ENCODE data around the gene NPFFR1.
A peak's percentile ranks its signal among the peaks of the same experiment; 100 is the strongest.
"Not testable (repeated sequence)": the region's sequence is repeated elsewhere in the genome, so short reads cannot be mapped to it uniquely, and the experiment has no call there.

NPFFR1 gene

GRCh38 chr10:70241081-70241480, 42.7 kb downstream of the NPFFR1 start:
- H3K27ac Mint-ChIP-seq, result no peak overlapping the region
- no peak overlapping the region for H3K4me3 Mint-ChIP-seq
- DNase-seq (ENCODE audit: low spot score in 2 of 2) (no peak), ATAC-seq (ENCODE audit: low read depth) (no peak)
- H3K27me3 Mint-ChIP-seq, result peaks cover 4% of the 10 kb centered on the region
- peaks cover 3% of the 10 kb centered on the region for H3K4me1 Mint-ChIP-seq
- H3K36me3 Mint-ChIP-seq, result no peaks in the 10 kb centered on the region
- no peaks in the 10 kb centered on the region for H3K9me3 Mint-ChIP-seq

GRCh38 chr10:70239986-70240385, 43.8 kb downstream of the NPFFR1 start:
- ATAC-seq (ENCODE audit: low read depth); H3K4me1 Mint-ChIP-seq; H3K9me3 Mint-ChIP-seq; H3K36me3 Mint-ChIP-seq; H3K27me3 Mint-ChIP-seq; H3K4me3 Mint-ChIP-seq; DNase-seq (ENCODE audit: low spot score in 2 of 2); H3K27ac Mint-ChIP-seq: not testable (repeated sequence)

- H3K27me3 Mint-ChIP-seq, H3K36me3 Mint-ChIP-seq, H3K4me3 Mint-ChIP-seq: not testable (repeated sequence)
Measured at GRCh38 chr10:70239077-70239976, 44.5 kb downstream of the NPFFR1 start.

GRCh38 chr10:70237958-70238536, 45.8 kb downstream of the NPFFR1 start:
- not testable (repeated sequence) for H3K27me3 Mint-ChIP-seq; H3K36me3 Mint-ChIP-seq; H3K9me3 Mint-ChIP-seq; H3K27ac Mint-ChIP-seq; ATAC-seq (ENCODE audit: low read depth); H3K4me3 Mint-ChIP-seq; H3K4me1 Mint-ChIP-seq; DNase-seq (ENCODE audit: low spot score in 2 of 2)

More at GRCh38 chr10:70239077-70239976, 44.5 kb downstream of the NPFFR1 start:
- DNase-seq (ENCODE audit: low spot score in 2 of 2); H3K9me3 Mint-ChIP-seq; H3K27ac Mint-ChIP-seq; ATAC-seq (ENCODE audit: low read depth); H3K4me1 Mint-ChIP-seq: not testable (repeated sequence)

GRCh38 chr10:70234668-70235447, 48.9 kb downstream of the NPFFR1 start:
- H3K4me1 Mint-ChIP-seq, result peaks cover 3% of the 10 kb centered on the region
- H3K27ac Mint-ChIP-seq, result no peak overlapping the region
- no peak overlapping the region for H3K4me3 Mint-ChIP-seq
- H3K36me3 Mint-ChIP-seq, result no peaks in the 10 kb centered on the region
- no peaks in the 10 kb centered on the region for H3K9me3 Mint-ChIP-seq
- ATAC-seq (ENCODE audit: low read depth), result no peak
- no peak for DNase-seq (ENCODE audit: low spot score in 2 of 2)
- H3K27me3 Mint-ChIP-seq, result no peaks in the 10 kb centered on the region

- Mint-ChIP-seq H3K36me3 (no peaks in the 10 kb centered on the region), H3K27ac (peak overlapping the region; percentile 95), H3K9me3 (no peaks in the 10 kb centered on the region), H3K4me1 (peaks cover 3% of the 10 kb centered on the region), H3K27me3 (no peaks in the 10 kb centered on the region), H3K4me3 (peak overlapping the region; percentile 95)
- no peak for ATAC-seq (ENCODE audit: low read depth)
- DNase-seq (ENCODE audit: low spot score in 2 of 2), result no peak
Measured at GRCh38 chr10:70233939-70234300, 49.9 kb downstream of the NPFFR1 start.

GRCh38 chr10:70233109-70233938, 50.5 kb downstream of the NPFFR1 start, which contains the start of gene PPA1:
Gene PPA1, minus strand, starts transcription at chr10:70233429. Its CDS starts 102 bp downstream, at chr10:70233327.
- DNase-seq (ENCODE audit: low spot score in 2 of 2) (peak; percentile 98 to 100), ATAC-seq (ENCODE audit: low read depth) (peak; percentile 93)
- peak within 1 kb of the TSS; percentile 95 for H3K27ac Mint-ChIP-seq
- H3K9me3 Mint-ChIP-seq, result no peaks in the 10 kb centered on the region
- peak within 1 kb of the TSS; percentile 95 for H3K4me3 Mint-ChIP-seq
- no peaks in the 10 kb centered on the region for H3K27me3 Mint-ChIP-seq
- peaks cover 3% of the 10 kb centered on the region for H3K4me1 Mint-ChIP-seq
- no peaks in the 10 kb centered on the region for H3K36me3 Mint-ChIP-seq

- Mint-ChIP-seq H3K27ac (peak overlapping the region; percentile 71), H3K27me3 (no peaks in the 10 kb centered on the region), H3K36me3 (no peaks in the 10 kb centered on the region), H3K4me3 (peak overlapping the region; percentile 95), H3K9me3 (no peaks in the 10 kb centered on the region), H3K4me1 (peaks cover 3% of the 10 kb centered on the region)
- no peak for ATAC-seq (ENCODE audit: low read depth)
- DNase-seq (ENCODE audit: low spot score in 2 of 2), result no peak
Measured at GRCh38 chr10:70232859-70233108, 51.0 kb downstream of the NPFFR1 start.

- H3K27me3 Mint-ChIP-seq, result no peaks in the 10 kb centered on the region
- DNase-seq (ENCODE audit: low spot score in 2 of 2) (peak in 1 of 2 donors; percentile 26), ATAC-seq (ENCODE audit: low read depth) (no peak)
- H3K27ac Mint-ChIP-seq, result peak overlapping the region; percentile 71
- H3K9me3 Mint-ChIP-seq, result no peaks in the 10 kb centered on the region
- H3K36me3 Mint-ChIP-seq, result no peaks in the 10 kb centered on the region
- H3K4me3 Mint-ChIP-seq, result peak overlapping the region; percentile 95
- peaks cover 3% of the 10 kb centered on the region for H3K4me1 Mint-ChIP-seq
Measured at GRCh38 chr10:70232155-70232858, 51.5 kb downstream of the NPFFR1 start.

- no peak overlapping the region for H3K27ac Mint-ChIP-seq
- no peaks in the 10 kb centered on the region for H3K27me3 Mint-ChIP-seq
- DNase-seq (ENCODE audit: low spot score in 2 of 2) (no peak), ATAC-seq (ENCODE audit: low read depth) (no peak)
- H3K4me3 Mint-ChIP-seq, result no peak overlapping the region
- no peaks in the 10 kb centered on the region for H3K9me3 Mint-ChIP-seq
- peaks cover 8% of the 10 kb centered on the region for H3K4me1 Mint-ChIP-seq
- peaks cover 2% of the 10 kb centered on the region for H3K36me3 Mint-ChIP-seq
Measured at GRCh38 chr10:70228491-70228890, 55.3 kb downstream of the NPFFR1 start.

- H3K27ac Mint-ChIP-seq, result no peak overlapping the region
- H3K27me3 Mint-ChIP-seq, result no peaks in the 10 kb centered on the region
- no peak for DNase-seq (ENCODE audit: low spot score in 2 of 2)
- H3K4me3 Mint-ChIP-seq, result no peak overlapping the region
- no peak for ATAC-seq (ENCODE audit: low read depth)
- peaks cover 10% of the 10 kb centered on the region for H3K4me1 Mint-ChIP-seq
- H3K9me3 Mint-ChIP-seq, result no peaks in the 10 kb centered on the region
- H3K36me3 Mint-ChIP-seq, result peaks cover 2% of the 10 kb centered on the region
Measured at GRCh38 chr10:70227548-70228320, 56.1 kb downstream of the NPFFR1 start.

GRCh38 chr10:70223728-70224127, 60.1 kb downstream of the NPFFR1 start:
- Mint-ChIP-seq H3K9me3 (no peaks in the 10 kb centered on the region), H3K27me3 (no peaks in the 10 kb centered on the region), H3K36me3 (peaks cover 2% of the 10 kb centered on the region), H3K27ac (no peak overlapping the region), H3K4me1 (peaks cover 13% of the 10 kb centered on the region), H3K4me3 (no peak overlapping the region)
- no peak for DNase-seq (ENCODE audit: low spot score in 2 of 2)
- no peak for ATAC-seq (ENCODE audit: low read depth)
